K562 (cell line): Measurements from ENCODE around the gene NUBP2. TPM values are rescaled to one million over a fixed set of nuclear protein-coding genes. Genes with fewer than 3 reads are reported as not detected.

Experiments
- ATAC-seq: fragments of 200-7000 bp; cut with Tn5 transposase; 3 replicates; pipeline ENCODE4 v1.9.1; 2020; ENCODE audit warnings: moderate library complexity
- BruUV-seq: library from RNA; stranded (reverse); fragments of 400-500 nt; replicated peaks from 2 replicates; lab custom pipeline; 2021; lab: Mats Ljungman, UMichigan
- CTCF ChIA-PET: fragments of 300-600 bp; formaldehyde crosslinking; extraction: SDS; loops from one replicate; lab custom pipeline; 2021; ENCODE audit warnings: low intra/inter-chr PET ratio; lab: Yijun Ruan, JAX
- POLR2A ChIA-PET: fragments of 300-600, 350-650 bp; sonication (Branson Sonifier 250); formaldehyde crosslinking; extraction: SDS; loops from one replicate; lab custom pipeline; 2021; ENCODE audit warnings: antibody characterized with exemption, inconsistent platforms; lab: Yijun Ruan, JAX
- DNase-seq, 4 experiments: peaks; one replicate each; pipeline versions ENCODE4 v3.0.0 to v3.0.0-alpha.2; 2011 to 2018; ENCODE audit warnings: low spot score in 3 of 4, mixed read lengths in 3 of 4; ENCODE audit errors: extremely low read depth in 1 of 4
- FAIRE-seq: peaks from 2 replicates; lab custom pipeline; 2011; peaks lifted over from hg19 to GRCh38; lab: Jason Lieb, UNC
- H2AFZ ChIP-seq: 2 replicates; pipeline ENCODE4 v1.6.0; 2011; ENCODE audit warnings: low read depth, low read length, control low read depth, inconsistent platforms
- H3K27ac ChIP-seq: fragments of 200-600 bp; 3 replicates; pipeline ENCODE4 v1.8.0; 2011; ENCODE audit warnings: low read depth, mild to moderate bottlenecking, control low read depth, inconsistent platforms, low read length, moderate library complexity, mixed read lengths; ENCODE audit errors: extremely low read depth
- H3K27me3 ChIP-seq, 2 experiments: fragments of 300-600 bp in 1 of 2; 2 replicates in 1 of 2; 3 replicates in 1 of 2; pipeline versions ENCODE4 v1.6.0 to v1.8.0; 2011; ENCODE audit warnings: inconsistent platforms in 2 of 2, low read length in 2 of 2, mild to moderate bottlenecking in 1 of 2, mixed read lengths in 1 of 2, moderate library complexity in 1 of 2; ENCODE audit not compliant: control insufficient read depth in 2 of 2, insufficient read depth in 2 of 2
- H3K36me3 ChIP-seq: fragments of 300-600 bp; 3 replicates; pipeline ENCODE4 v1.8.0; 2011; ENCODE audit warnings: mild to moderate bottlenecking, low read length, inconsistent platforms; ENCODE audit not compliant: control insufficient read depth, insufficient read depth
- H3K4me1 ChIP-seq, 2 experiments: fragments of 200-600 bp in 1 of 2; replicated peaks in 1 of 2; 2 replicates in 1 of 2; 3 replicates in 1 of 2; pipeline versions ENCODE4 v1.5.1 to v1.8.0; 2011; ENCODE audit warnings: inconsistent platforms in 2 of 2, low read length in 2 of 2, mild to moderate bottlenecking in 1 of 2, mixed read lengths in 1 of 2, moderate library complexity in 1 of 2; ENCODE audit not compliant: control insufficient read depth in 2 of 2, insufficient read depth in 2 of 2
- H3K4me2 ChIP-seq: 2 replicates; pipeline ENCODE4 v1.6.1; 2011; ENCODE audit warnings: low read length, control low read depth, inconsistent platforms, mixed read lengths; ENCODE audit not compliant: insufficient read depth
- H3K4me3 ChIP-seq: fragments of 200-600 bp; sonication (generic), shearing (Covaris generic); 2 replicates; pipeline ENCODE4 v1.5.1; 2016; ENCODE audit warnings: control low read depth, inconsistent platforms
- H3K79me2 ChIP-seq: fragments of 200-600 bp; 3 replicates; pipeline ENCODE4 v1.8.0; 2011; ENCODE audit warnings: low read length, inconsistent platforms; ENCODE audit not compliant: control insufficient read depth, insufficient read depth
- H3K9ac ChIP-seq, 2 experiments: 2 replicates each; pipeline versions ENCODE4 v1.6.0 to v1.6.1; 2011; ENCODE audit warnings: low read depth in 2 of 2, low read length in 2 of 2, control low read depth in 1 of 2, inconsistent platforms in 1 of 2, mild to moderate bottlenecking in 1 of 2, mixed read lengths in 1 of 2; ENCODE audit not compliant: insufficient read depth in 1 of 2
- H3K9me1 ChIP-seq: one replicate; pipeline ENCODE4 v1.6.0; 2011; ENCODE audit warnings: inconsistent platforms, mild to moderate bottlenecking, low read length, moderate library complexity; ENCODE audit not compliant: control insufficient read depth, insufficient read depth
- H3K9me3 ChIP-seq: replicated peaks from 2 replicates; pipeline ENCODE4 v1.5.1; 2011; ENCODE audit warnings: low read depth, low read length, inconsistent platforms; ENCODE audit not compliant: control insufficient read depth, insufficient read depth
- H4K20me1 ChIP-seq: replicated peaks from 2 replicates; pipeline ENCODE4 v1.6.1; 2011; ENCODE audit warnings: low read length, inconsistent platforms, mixed read lengths; ENCODE audit not compliant: control insufficient read depth, insufficient read depth
- CBX3 ChIP-seq, 2 experiments: IDR thresholded peaks; 1 replicate in 1 of 2; 2 replicates in 1 of 2; pipeline ENCODE4 v1.6.1; 2012; ENCODE audit warnings: inconsistent platforms in 2 of 2, low read length in 2 of 2, borderline replicate concordance in 1 of 2, control low read depth in 1 of 2
- POLR2G ChIP-seq: fragments of 200-400 bp; formaldehyde crosslinking; IDR thresholded peaks from 2 replicates; pipeline ENCODE4 v1.6.1; 2017; ENCODE audit warnings: low read depth, mild to moderate bottlenecking, antibody characterized with exemption, low read length, moderate library complexity
- RBM22 ChIP-seq: fragments of 200-400 bp; formaldehyde crosslinking; IDR thresholded peaks from 2 replicates; pipeline ENCODE4 v1.6.1; 2018; ENCODE audit warnings: low read length, low read depth; ENCODE audit not compliant: poor library complexity, severe bottlenecking
- SREBF2 ChIP-seq: sonication (generic); formaldehyde crosslinking; IDR thresholded peaks from 2 replicates; pipeline ENCODE4 v1.4.0; 2020; ENCODE audit warnings: mild to moderate bottlenecking, missing genetic modification reagents
- ZKSCAN3 ChIP-seq: fragments of 250-450 bp; sonication (Bioruptor Pico); IDR thresholded peaks from 2 replicates; pipeline ENCODE4 v1.4.0; 2020
- WGBS: fragments of 100-300 bp; shearing (Covaris generic); methylation state at CpG from one replicate; pipeline ENCODE4 v1.1.6; 2016; ENCODE audit warnings: low coverage, mixed read lengths; ENCODE audit not compliant: insufficient coverage; ENCODE audit errors: missing lambda C conversion rate; 5-methylcytosine and 5-hydroxymethylcytosine counted together
- in situ Hi-C: fragments of 300-500 bp; cut with MboI; formaldehyde crosslinking; loops from 4 replicates; pipeline ENCODE4 v1.15.0; 2018; ENCODE audit warnings: inconsistent platforms, mixed read lengths
- intact Hi-C: fragments of 100-400 bp; cut with micrococcal nuclease; formaldehyde crosslinking; loops from 2 replicates; pipeline ENCODE4 v1.14.2; 2022
- polyA plus RNA-seq, 8 experiments: library from polyadenylated mRNA; depleted of rRNA in 4 of 8; stranded (reverse) in 5 of 8; unstranded in 3 of 8; fragments of >200 nt; fragmentation: Nextera tagmentation in 2 of 8; fragmentation: Illumina TruSeq in 1 of 8; extraction: Ambion mirVana in 2 of 8; extraction: Trizol in 1 of 8; gene quantifications; 2 replicates each; pipeline versions ENCODE4 v1.2.1 to v1.2.3, GENCODE V29; 2011 to 2014; ENCODE audit warnings: inconsistent platforms in 1 of 8, missing spikeins in 1 of 8
- total RNA-seq, 7 experiments: library from RNA; depleted of rRNA in 6 of 7; stranded (reverse); fragments of >200 nt in 6 of 7; fragmentation: Illumina TruSeq in 2 of 7; extraction: Trizol in 2 of 7; gene quantifications; 2 replicates each; pipeline versions ENCODE4 v1.2.1 to v1.2.3, GENCODE V29; 2011 to 2021; ENCODE audit warnings: low replicate concordance in 1 of 7
- TF ChIP-seq, protein P1 (sequence below): sonication (generic); formaldehyde crosslinking; IDR thresholded peaks from 2 replicates; pipeline ENCODE4 v1.8.0; 2023; ENCODE audit warnings: mild to moderate bottlenecking, missing genetic modification reagents

Gene NUBP2
- total and polyA plus RNA-seq, 9 of the 15 experiments (the other 6 are each of a cell fraction or from before 2014, with no cell fraction given): 1.8 to 115 (median 24.0) TPM

DNA sequence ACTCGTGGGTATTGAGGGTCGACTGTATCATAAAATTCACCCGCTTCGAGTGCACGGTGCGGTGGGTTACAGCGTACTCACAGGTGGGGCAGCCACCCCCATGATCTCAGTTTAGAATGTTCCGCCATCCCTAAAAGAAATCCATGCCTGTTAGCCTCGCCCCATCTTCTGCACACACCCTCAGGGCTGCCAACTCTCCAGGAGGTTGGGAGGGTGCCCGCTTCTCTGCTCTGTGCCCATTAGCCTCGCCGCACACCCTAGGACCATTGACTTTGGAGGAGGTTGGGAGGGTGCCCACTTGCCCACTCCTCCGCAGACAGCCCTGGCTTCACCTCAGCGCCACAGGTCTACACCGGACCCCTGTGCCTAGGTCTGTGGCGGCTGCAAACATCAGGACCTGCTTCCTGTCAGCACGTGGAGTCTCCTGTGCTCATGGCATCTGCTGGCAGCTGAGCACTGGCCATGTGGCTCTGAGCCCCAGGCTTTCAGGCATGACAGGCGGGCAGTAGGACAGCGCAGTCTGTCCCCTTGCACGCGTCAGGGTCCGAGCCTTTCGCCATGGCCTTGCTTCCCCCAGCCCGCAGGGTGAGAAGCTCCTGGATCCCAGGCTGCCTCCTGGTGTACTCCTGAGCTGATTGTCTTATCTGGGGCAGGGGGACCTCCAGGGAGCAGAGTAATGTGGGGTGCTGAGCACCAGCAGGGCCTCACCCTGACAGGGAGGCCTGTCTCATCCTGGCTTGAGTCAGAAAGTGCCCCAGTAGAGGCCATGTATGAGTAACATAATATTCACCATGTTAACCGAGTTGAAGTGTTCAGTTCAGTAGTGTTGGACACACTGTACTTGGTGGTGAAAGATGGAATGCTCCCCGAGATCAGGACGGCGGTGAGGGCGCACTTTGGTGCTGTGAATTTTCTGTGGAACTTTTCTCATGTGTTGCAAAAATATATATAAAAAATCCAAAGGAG lies 33.3 kb upstream of the NUBP2 start:
- no peak overlapping the region for H3K4me2 ChIP-seq
- no peak overlapping the region; the same call in 2 of the 3 replicates for H3K27ac ChIP-seq
- WGBS: 91% methylated on average over 24 of the region's 29 CpGs
- 0 out of 4 replicates have a peak overlapping the region, but pooled peaks of 1 of the 2 experiments have one; percentile 6 for H3K9ac ChIP-seq
- no peaks in the 10 kb centered on the region for H3K79me2 ChIP-seq
- H3K4me1 ChIP-seq: peaks cover 0 to 7% of the 10 kb centered on the region in 2 experiments; a peak in 1 of 5 replicates
- ChIA-PET POLR2A (interaction anchor here (0.7 kb wide), 1 partner anchor 111 kb away, joined by 3 read pairs; no protein-coding TSS in a partner anchor), CTCF (no interaction called here)
- H3K36me3 ChIP-seq: peaks cover 43% of the 10 kb centered on the region; the same call in 2 of the 3 replicates
- no peaks in the 10 kb centered on the region for H4K20me1 ChIP-seq
- H3K27me3 ChIP-seq: no peaks in the 10 kb centered on the region
- H2AFZ ChIP-seq: no peak overlapping the region
- peak; percentile 46 for TF ChIP-seq RBM22
- no peak for TF ChIP-seq CBX3 (IDR thresholded peaks at IDR 0.05; ENCODE audit: borderline replicate concordance in 1 of 2, low read length in 2 of 2)
- intact Hi-C loops: no loop called here
- H3K4me3 ChIP-seq: no peak overlapping the region
- no peak for DNase-seq
- no TSS peak for BruUV-seq
- H3K9me1 ChIP-seq: peaks cover 3% of the 10 kb centered on the region
- in situ Hi-C loops: no loop called here
- no peak for FAIRE-seq
- ATAC-seq: no peak
- H3K9me3 ChIP-seq: no peaks in the 10 kb centered on the region

DNA sequence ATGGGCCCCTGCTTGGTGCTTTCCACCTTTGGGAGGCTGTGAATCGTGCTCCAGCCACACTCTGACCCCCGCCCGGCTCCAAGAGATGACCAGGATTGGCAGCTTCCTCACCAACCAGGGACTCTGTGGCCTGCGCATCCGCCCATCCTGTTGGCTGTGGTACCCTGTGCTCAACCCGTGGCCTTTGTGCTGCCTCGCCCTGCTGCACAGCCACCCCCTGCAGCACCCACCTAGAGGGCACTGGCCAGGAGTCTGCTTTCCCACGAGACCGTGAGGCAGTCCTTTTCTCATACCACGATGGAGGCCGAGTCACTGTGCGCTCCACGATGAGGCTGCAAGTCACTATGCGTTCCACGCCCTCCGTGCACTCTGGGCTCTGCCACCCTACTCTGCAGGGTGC lies 30.8 kb upstream of the NUBP2 start:
- no peak for FAIRE-seq
- H3K4me2 ChIP-seq: no peak overlapping the region
- H4K20me1 ChIP-seq: no peaks in the 10 kb centered on the region
- WGBS: 97% methylated on average over 15 of the region's 16 CpGs
- TF ChIP-seq ZKSCAN3 (CRISPR knock-in tag): no peak
- 0 out of 2 replicates have a peak, but pooled peaks have one; percentile 17 for TF ChIP-seq POLR2G
- TF ChIP-seq, protein P1, sequence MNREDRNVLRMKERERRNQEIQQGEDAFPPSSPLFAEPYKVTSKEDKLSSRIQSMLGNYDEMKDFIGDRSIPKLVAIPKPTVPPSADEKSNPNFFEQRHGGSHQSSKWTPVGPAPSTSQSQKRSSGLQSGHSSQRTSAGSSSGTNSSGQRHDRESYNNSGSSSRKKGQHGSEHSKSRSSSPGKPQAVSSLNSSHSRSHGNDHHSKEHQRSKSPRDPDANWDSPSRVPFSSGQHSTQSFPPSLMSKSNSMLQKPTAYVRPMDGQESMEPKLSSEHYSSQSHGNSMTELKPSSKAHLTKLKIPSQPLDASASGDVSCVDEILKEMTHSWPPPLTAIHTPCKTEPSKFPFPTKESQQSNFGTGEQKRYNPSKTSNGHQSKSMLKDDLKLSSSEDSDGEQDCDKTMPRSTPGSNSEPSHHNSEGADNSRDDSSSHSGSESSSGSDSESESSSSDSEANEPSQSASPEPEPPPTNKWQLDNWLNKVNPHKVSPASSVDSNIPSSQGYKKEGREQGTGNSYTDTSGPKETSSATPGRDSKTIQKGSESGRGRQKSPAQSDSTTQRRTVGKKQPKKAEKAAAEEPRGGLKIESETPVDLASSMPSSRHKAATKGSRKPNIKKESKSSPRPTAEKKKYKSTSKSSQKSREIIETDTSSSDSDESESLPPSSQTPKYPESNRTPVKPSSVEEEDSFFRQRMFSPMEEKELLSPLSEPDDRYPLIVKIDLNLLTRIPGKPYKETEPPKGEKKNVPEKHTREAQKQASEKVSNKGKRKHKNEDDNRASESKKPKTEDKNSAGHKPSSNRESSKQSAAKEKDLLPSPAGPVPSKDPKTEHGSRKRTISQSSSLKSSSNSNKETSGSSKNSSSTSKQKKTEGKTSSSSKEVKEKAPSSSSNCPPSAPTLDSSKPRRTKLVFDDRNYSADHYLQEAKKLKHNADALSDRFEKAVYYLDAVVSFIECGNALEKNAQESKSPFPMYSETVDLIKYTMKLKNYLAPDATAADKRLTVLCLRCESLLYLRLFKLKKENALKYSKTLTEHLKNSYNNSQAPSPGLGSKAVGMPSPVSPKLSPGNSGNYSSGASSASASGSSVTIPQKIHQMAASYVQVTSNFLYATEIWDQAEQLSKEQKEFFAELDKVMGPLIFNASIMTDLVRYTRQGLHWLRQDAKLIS (CRISPR knock-in tag): no peak
- no peak for TF ChIP-seq SREBF2 (CRISPR knock-in tag)
- peaks cover 44% of the 10 kb centered on the region; the same call in 2 of the 3 replicates for H3K36me3 ChIP-seq
- H3K9me3 ChIP-seq: no peaks in the 10 kb centered on the region
- in situ Hi-C loops (no loop called here), intact Hi-C loops (no loop called here)
- H3K27ac ChIP-seq: no peak overlapping the region
- H3K9ac ChIP-seq: no peak overlapping the region; a peak in 1 of 4 replicates
- H3K4me1 ChIP-seq: peaks cover 0 to 3% of the 10 kb centered on the region in 2 experiments; a peak in 1 of 5 replicates
- H3K79me2 ChIP-seq: no peaks in the 10 kb centered on the region
- no peak overlapping the region for H3K4me3 ChIP-seq
- no peak for DNase-seq
- no peak for ATAC-seq
- H2AFZ ChIP-seq: no peak overlapping the region
- CTCF ChIA-PET: no interaction called here
- POLR2A ChIA-PET: no interaction called here
- no TSS peak for BruUV-seq
- H3K27me3 ChIP-seq: no peaks in the 10 kb centered on the region
- peaks cover 3% of the 10 kb centered on the region for H3K9me1 ChIP-seq
